ENCODE measurements around the gene NECTIN1. TPM values are rescaled to one million over a fixed set of nuclear protein-coding genes. Genes with fewer than 3 reads are reported as not detected.

Gene NECTIN1
- total RNA-seq, 2 experiments from 2014 or later, result 5.8 to 14.3 TPM

GRCh38 chr11:119661226-119661625, 67.8 kb downstream of the NECTIN1 start:
- Histone ChIP-seq H3K4me2 (ENCODE audit: low read length) (no peak overlapping the region), H3K4me3 (ENCODE audit: low read depth, low read length, poor library complexity, severe bottlenecking) (no peak overlapping the region), H3K9me3 (ENCODE audit: low read length) (no peaks in the 10 kb centered on the region), H2AFZ (ENCODE audit: low read length) (no peak overlapping the region), H3K4me1 (ENCODE audit: insufficient read depth, low read length, poor library complexity, severe bottlenecking) (no peaks in the 10 kb centered on the region), H3K9me2 (ENCODE audit: insufficient read depth, low read length) (no peaks in the 10 kb centered on the region), H3K79me2 (ENCODE audit: insufficient read depth, low read depth, low read length) (no peaks in the 10 kb centered on the region), H4K20me1 (ENCODE audit: insufficient read depth, low read length) (no peaks in the 10 kb centered on the region), H3K27ac (ENCODE audit: low read depth, low read length, poor library complexity, severe bottlenecking) (no peak overlapping the region), H3K36me3 (ENCODE audit: insufficient read depth, low read length) (no peaks in the 10 kb centered on the region)
- POLR2A ChIA-PET, result no interaction called here
- CTCF ChIA-PET (ENCODE audit: unreplicated experiment), result no interaction called here
- intact Hi-C loops (cut with micrococcal nuclease; ENCODE audit: unreplicated experiment), result loop anchor here (10.0 kb wide), 1 partner anchor 414 kb away; no protein-coding TSS in a partner anchor
- no peak for DNase-seq (ENCODE audit: low spot score)
- BruUV-seq (replicated peaks), result no TSS peak
- TF ChIP-seq EZH2phosphoT487 (IDR thresholded peaks at IDR 0.05; ENCODE audit: borderline replicate concordance, low read depth, low read length), result no peak
- TF ChIP-seq CTCF (conservative IDR thresholded peaks at IDR 0.05; ENCODE audit: low read length), result no peak

GRCh38 chr11:119659971-119660723, 68.9 kb downstream of the NECTIN1 start:
- Histone ChIP-seq H4K20me1 (ENCODE audit: insufficient read depth, low read length) (no peaks in the 10 kb centered on the region), H3K9me3 (ENCODE audit: low read length) (no peaks in the 10 kb centered on the region), H2AFZ (ENCODE audit: low read length) (no peak overlapping the region), H3K27ac (ENCODE audit: low read depth, low read length, poor library complexity, severe bottlenecking) (no peak overlapping the region), H3K9me2 (ENCODE audit: insufficient read depth, low read length) (no peaks in the 10 kb centered on the region), H3K4me1 (ENCODE audit: insufficient read depth, low read length, poor library complexity, severe bottlenecking) (no peaks in the 10 kb centered on the region), H3K4me2 (ENCODE audit: low read length) (no peak overlapping the region), H3K4me3 (ENCODE audit: low read depth, low read length, poor library complexity, severe bottlenecking) (no peak overlapping the region), H3K36me3 (ENCODE audit: insufficient read depth, low read length) (no peaks in the 10 kb centered on the region), H3K79me2 (ENCODE audit: insufficient read depth, low read depth, low read length) (no peaks in the 10 kb centered on the region)
- intact Hi-C loops (cut with micrococcal nuclease; ENCODE audit: unreplicated experiment), result loop anchor here (10.0 kb wide), 1 partner anchor 415 kb away; no protein-coding TSS in a partner anchor
- no TSS peak for BruUV-seq (replicated peaks)
- POLR2A ChIA-PET, result no interaction called here
- DNase-seq (ENCODE audit: low spot score), result no peak
- TF ChIP-seq CTCF (conservative IDR thresholded peaks at IDR 0.05; ENCODE audit: low read length) (no peak), EZH2phosphoT487 (IDR thresholded peaks at IDR 0.05; ENCODE audit: borderline replicate concordance, low read depth, low read length) (no peak)
- CTCF ChIA-PET (ENCODE audit: unreplicated experiment), result interaction anchor here (1.0 kb wide), 1 partner anchor 15 kb away, joined by 3 read pairs; no protein-coding TSS in a partner anchor

All from OCI-LY7 (cell line).